Central memory CD8-positive, alpha-beta T cell (primary cell): Measurements from ENCODE around the gene BTG4.

ENCODE experiments used
- ATAC-seq: fragments of 150-1000 bp; cut with Tn5 transposase; replicated peaks from 2 replicates; pipeline ENCODE4 v1.10.0; 2022; ENCODE audit warnings: mild to moderate bottlenecking, moderate FRiP score, moderate number of reproducible peaks; ENCODE audit not compliant: poor library complexity, severe bottlenecking; ENCODE audit errors: extremely low read depth
- DNase-seq, 2 donors: peaks; one replicate each; pipeline ENCODE4 v3.0.0; 2021; ENCODE audit warnings: low spot score in 2 of 2
- H3K27ac Mint-ChIP-seq: one replicate; pipeline ENCODE4 v1.8.0; 2022; ENCODE audit warnings: low read depth, mild to moderate bottlenecking, moderate library complexity, mixed read lengths
- H3K27me3 Mint-ChIP-seq: one replicate; pipeline ENCODE4 v1.8.0; 2022; ENCODE audit warnings: mixed read lengths
- H3K36me3 Mint-ChIP-seq: one replicate; pipeline ENCODE4 v1.8.0; 2022; ENCODE audit warnings: mild to moderate bottlenecking, moderate library complexity, mixed read lengths; ENCODE audit not compliant: insufficient read depth
- H3K4me1 Mint-ChIP-seq: one replicate; pipeline ENCODE4 v1.8.0; 2022; ENCODE audit warnings: mixed read lengths
- H3K4me3 Mint-ChIP-seq: one replicate; pipeline ENCODE4 v1.8.0; 2022; ENCODE audit warnings: mild to moderate bottlenecking, moderate library complexity, mixed read lengths
- H3K9me3 Mint-ChIP-seq: one replicate; pipeline ENCODE4 v1.8.0; 2022; ENCODE audit warnings: mixed read lengths

Gene BTG4

GRCh38 chr11:111445586-111445985, 66.6 kb downstream of the BTG4 start:
- no peak for ATAC-seq
- H3K27me3 Mint-ChIP-seq = no peaks in the 10 kb centered on the region
- H3K4me1 Mint-ChIP-seq = peaks cover 7% of the 10 kb centered on the region
- no peaks in the 10 kb centered on the region for H3K9me3 Mint-ChIP-seq
- H3K36me3 Mint-ChIP-seq = peaks cover 2% of the 10 kb centered on the region
- DNase-seq = no peak
- H3K27ac Mint-ChIP-seq = no peak overlapping the region
- no peak overlapping the region for H3K4me3 Mint-ChIP-seq
